ENCODE measurements around the gene ZNF841.
A peak's percentile ranks its signal among the peaks of the same experiment; 100 is the strongest.
"Not testable (repeated sequence)": the region's sequence is repeated elsewhere in the genome, so short reads cannot be mapped to it uniquely, and the experiment has no call there.

The ZNF841 gene

GRCh38 chr19:52066258-52066863 is 29.2 kb downstream of the ZNF841 start:
- DNase-seq (ENCODE audit: low read depth), result no peak

GRCh38 chr19:52065399-52065798 is 30.2 kb downstream of the ZNF841 start:
- no peak for DNase-seq (ENCODE audit: low read depth)

- DNase-seq (ENCODE audit: low read depth), result not testable (repeated sequence)
Measured at GRCh38 chr19:52056480-52056879, 39.1 kb downstream of the ZNF841 start.

- DNase-seq (ENCODE audit: low read depth), result not testable (repeated sequence)
Measured at GRCh38 chr19:52051736-52052135, 43.8 kb downstream of the ZNF841 start.

- peak; percentile 75 for DNase-seq (ENCODE audit: low read depth)
Measured at GRCh38 chr19:52048555-52049501, 46.7 kb downstream of the ZNF841 start, which contains the start of gene ZNF432. TSS of gene ZNF432 (minus strand) at chr19:52048838. CDS start at chr19:52046868, 1,970 bp downstream.

GRCh38 chr19:52039169-52039568 is 56.4 kb downstream of the ZNF841 start:
- DNase-seq (ENCODE audit: low read depth), result no peak

- DNase-seq (ENCODE audit: low read depth), result no peak
Measured at GRCh38 chr19:52034051-52034728, 61.4 kb downstream of the ZNF841 start.

GRCh38 chr19:52028780-52029123 is 66.8 kb downstream of the ZNF841 start:
- DNase-seq (ENCODE audit: low read depth), result no peak

- DNase-seq (ENCODE audit: low read depth), result peak; percentile 58
Measured at GRCh38 chr19:52028027-52028779, 67.4 kb downstream of the ZNF841 start, which contains the start of gene ZNF614. TSS of gene ZNF614 (minus strand) at chr19:52028379. CDS start at chr19:52025745, 2,634 bp downstream.

- not testable (repeated sequence) for DNase-seq (ENCODE audit: low read depth)
Measured at GRCh38 chr19:52026255-52026990, 69.1 kb downstream of the ZNF841 start.

- DNase-seq (ENCODE audit: low read depth), result not testable (repeated sequence)
Measured at GRCh38 chr19:52024478-52024877, 71.1 kb downstream of the ZNF841 start.

- no peak for DNase-seq (ENCODE audit: low read depth)
Measured at GRCh38 chr19:52022193-52022592, 73.4 kb downstream of the ZNF841 start.

- no peak for DNase-seq (ENCODE audit: low read depth)
Measured at GRCh38 chr19:52020506-52020905, 75.1 kb downstream of the ZNF841 start.

Data from HS-5 (cell line).